GM19193 (cell line): ENCODE data around the gene NPY4R.
"Not testable (repeated sequence)": the region's sequence is repeated elsewhere in the genome, so short reads cannot be mapped to it uniquely, and the experiment has no call there.

Experiments
- POLR2A ChIP-seq: IDR thresholded peaks from 4 replicates; pipeline ENCODE4 v1.6.1; 2011; ENCODE audit not compliant: insufficient read depth, insufficient read length; ENCODE audit errors: extremely low read depth

NPY4R gene

GRCh38 chr10:46465765-46466164 lies at the start of gene NPY4R:
Gene NPY4R (minus strand): TSS chr10:46465958. CDS start chr10:46462635, 3,323 bp downstream.
- not testable (repeated sequence) for TF ChIP-seq POLR2A

GRCh38 chr10:46515366-46515765 lies 49.6 kb upstream of the NPY4R start:
- no peak for TF ChIP-seq POLR2A

- no peak for TF ChIP-seq POLR2A
Observed at GRCh38 chr10:46514899-46515298, 49.1 kb upstream of the NPY4R start.

- no peak for TF ChIP-seq POLR2A
Observed at GRCh38 chr10:46514431-46514861, 48.7 kb upstream of the NPY4R start.
